OCI-LY3 (cell line): ENCODE results near the gene PRAC2.

Experiments used
- H2AFZ ChIP-seq: fragments of 200-600, 300-600 bp; shearing (Covaris generic); 2 replicates; pipeline ENCODE4 v1.6.0; 2014; ENCODE audit warnings: antibody characterized with exemption, low read depth, low read length
- H3K27ac ChIP-seq: fragments of 200-600, 300-600 bp; sonication (generic); 2 replicates; pipeline ENCODE4 v1.5.1; 2014; ENCODE audit warnings: mild to moderate bottlenecking, low read length, moderate library complexity, mixed read lengths
- H3K27me3 ChIP-seq: fragments of 200-600, 300-600 bp; sonication (generic); 2 replicates; pipeline ENCODE4 v1.6.1; 2014; ENCODE audit warnings: low read depth, low read length, mixed read lengths
- H3K36me3 ChIP-seq: fragments of 200-600, 300-600 bp; sonication (generic); replicated peaks from 2 replicates; pipeline ENCODE3; 2014; ENCODE audit warnings: low read depth, low read length, mixed read lengths
- H3K4me1 ChIP-seq: fragments of 300-600, 200-600 bp; sonication (generic); 2 replicates; pipeline ENCODE4 v1.6.1; 2014; ENCODE audit warnings: low read length, mixed read lengths
- H3K4me2 ChIP-seq: fragments of 200-600, 300-600 bp; sonication (generic); 2 replicates; pipeline ENCODE4 v1.6.1; 2014; ENCODE audit warnings: low read length, mixed read lengths
- H3K4me3 ChIP-seq: fragments of 300-600, 200-600 bp; sonication (generic); 2 replicates; pipeline ENCODE4 v1.5.1; 2014; ENCODE audit warnings: antibody characterized with exemption, mild to moderate bottlenecking, low read length, moderate library complexity
- H3K79me2 ChIP-seq: fragments of 300-600, 200-600 bp; shearing (Covaris generic); 2 replicates; pipeline ENCODE4 v1.6.1; 2014; ENCODE audit warnings: mild to moderate bottlenecking, low read length, mixed read lengths
- H3K9ac ChIP-seq: fragments of 300-600, 200-600 bp; shearing (Covaris generic); 2 replicates; pipeline ENCODE4 v1.6.0; 2014; ENCODE audit warnings: mild to moderate bottlenecking, low read length, moderate library complexity
- H3K9me3 ChIP-seq: fragments of 200-600, 300-600 bp; shearing (Covaris generic); 2 replicates; pipeline ENCODE4 v1.6.1; 2014; ENCODE audit warnings: low read length, mixed read lengths; ENCODE audit not compliant: insufficient read depth
- H4K20me1 ChIP-seq: fragments of 200-600, 300-600 bp; sonication (generic); 2 replicates; pipeline ENCODE4 v1.6.1; 2016; ENCODE audit warnings: low read length, mixed read lengths; ENCODE audit not compliant: insufficient read depth
- EZH2phosphoT487 ChIP-seq: fragments of 200-600 bp; shearing (Covaris generic); IDR thresholded peaks from 2 replicates; pipeline ENCODE4 v1.6.1; 2018; ENCODE audit warnings: antibody characterized with exemption, mixed run types, low read depth
- TF ChIP-seq, protein P1 (sequence below): fragments of 200-600, 300-600 bp; sonication (generic); IDR thresholded peaks from 2 replicates; pipeline ENCODE4 v1.5.1; 2014; ENCODE audit warnings: antibody characterized with exemption, low read length, low read depth

Gene PRAC2

DNA sequence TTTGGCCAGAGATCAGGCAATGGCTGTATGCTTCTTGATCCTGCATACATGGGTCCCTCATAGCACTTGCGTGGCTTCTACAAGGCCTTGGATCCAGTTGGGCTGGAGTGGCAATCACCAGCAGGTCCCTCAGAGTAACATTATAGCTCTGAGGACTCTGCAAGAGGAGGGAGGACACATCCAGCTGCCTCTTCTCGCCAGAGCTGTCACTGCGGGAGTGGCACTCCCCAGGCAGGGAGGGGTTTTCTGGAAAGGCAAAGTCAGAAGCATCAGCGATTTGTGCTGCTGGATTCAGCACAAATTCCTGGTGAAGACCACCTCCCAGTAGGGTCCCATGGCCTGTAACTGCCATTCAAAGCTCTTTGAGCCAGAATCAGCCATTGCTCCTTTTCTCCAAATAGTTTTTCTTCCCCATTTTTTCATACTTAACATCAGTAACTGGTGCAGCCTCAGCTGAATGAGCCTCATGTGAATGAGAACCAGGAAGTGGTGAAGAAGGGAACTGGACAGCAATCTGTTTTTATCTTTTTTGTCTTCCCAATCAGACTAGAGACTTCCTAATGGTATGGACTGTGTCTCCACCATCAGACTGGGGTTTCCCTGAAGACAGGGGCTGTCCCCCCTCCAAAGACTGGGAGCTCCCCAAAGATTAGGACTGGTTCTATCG is 46.2 kb downstream of the PRAC2 start:
- Histone ChIP-seq H3K36me3 (no peaks in the 10 kb centered on the region), H2AFZ (peak overlapping the region; percentile 72)
- no peak for TF ChIP-seq EZH2phosphoT487
- TF ChIP-seq, protein P1, sequence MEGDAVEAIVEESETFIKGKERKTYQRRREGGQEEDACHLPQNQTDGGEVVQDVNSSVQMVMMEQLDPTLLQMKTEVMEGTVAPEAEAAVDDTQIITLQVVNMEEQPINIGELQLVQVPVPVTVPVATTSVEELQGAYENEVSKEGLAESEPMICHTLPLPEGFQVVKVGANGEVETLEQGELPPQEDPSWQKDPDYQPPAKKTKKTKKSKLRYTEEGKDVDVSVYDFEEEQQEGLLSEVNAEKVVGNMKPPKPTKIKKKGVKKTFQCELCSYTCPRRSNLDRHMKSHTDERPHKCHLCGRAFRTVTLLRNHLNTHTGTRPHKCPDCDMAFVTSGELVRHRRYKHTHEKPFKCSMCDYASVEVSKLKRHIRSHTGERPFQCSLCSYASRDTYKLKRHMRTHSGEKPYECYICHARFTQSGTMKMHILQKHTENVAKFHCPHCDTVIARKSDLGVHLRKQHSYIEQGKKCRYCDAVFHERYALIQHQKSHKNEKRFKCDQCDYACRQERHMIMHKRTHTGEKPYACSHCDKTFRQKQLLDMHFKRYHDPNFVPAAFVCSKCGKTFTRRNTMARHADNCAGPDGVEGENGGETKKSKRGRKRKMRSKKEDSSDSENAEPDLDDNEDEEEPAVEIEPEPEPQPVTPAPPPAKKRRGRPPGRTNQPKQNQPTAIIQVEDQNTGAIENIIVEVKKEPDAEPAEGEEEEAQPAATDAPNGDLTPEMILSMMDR: no peak

DNA sequence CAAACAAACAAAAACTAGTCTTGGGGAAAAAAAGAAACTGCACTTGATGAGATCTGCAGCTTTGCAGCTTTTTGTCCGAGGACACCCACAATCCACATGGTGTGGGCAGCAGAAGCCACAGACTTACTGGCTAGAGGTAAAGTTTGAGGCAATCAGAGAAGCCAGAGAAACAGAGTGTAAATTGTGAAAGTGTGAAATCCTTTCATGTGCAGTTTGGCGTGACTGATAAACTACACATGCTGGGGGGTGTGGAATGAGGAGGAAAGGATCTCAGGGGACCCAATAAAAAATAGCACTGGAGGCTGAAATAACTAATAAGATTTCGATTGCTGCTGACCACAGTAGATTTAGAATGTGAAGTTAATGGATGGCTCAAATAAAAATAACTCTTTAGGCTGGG is 48.0 kb downstream of the PRAC2 start:
- Histone ChIP-seq H3K4me2 (no peak overlapping the region), H3K36me3 (no peaks in the 10 kb centered on the region), H3K27ac (no peak overlapping the region)

More for the DNA sequence above, 46.2 kb downstream of the PRAC2 start:
- H4K20me1 ChIP-seq: no peaks in the 10 kb centered on the region
- H3K4me2 ChIP-seq: no peak overlapping the region
- H3K9me3 ChIP-seq: no peaks in the 10 kb centered on the region
- no peak overlapping the region for H3K4me3 ChIP-seq
- no peaks in the 10 kb centered on the region for H3K27me3 ChIP-seq
- H3K27ac ChIP-seq: no peak overlapping the region
- H3K9ac ChIP-seq: no peak overlapping the region
- peaks cover 5% of the 10 kb centered on the region; the same call in 1 of the 2 replicates for H3K4me1 ChIP-seq
- H3K79me2 ChIP-seq: no peaks in the 10 kb centered on the region

DNA sequence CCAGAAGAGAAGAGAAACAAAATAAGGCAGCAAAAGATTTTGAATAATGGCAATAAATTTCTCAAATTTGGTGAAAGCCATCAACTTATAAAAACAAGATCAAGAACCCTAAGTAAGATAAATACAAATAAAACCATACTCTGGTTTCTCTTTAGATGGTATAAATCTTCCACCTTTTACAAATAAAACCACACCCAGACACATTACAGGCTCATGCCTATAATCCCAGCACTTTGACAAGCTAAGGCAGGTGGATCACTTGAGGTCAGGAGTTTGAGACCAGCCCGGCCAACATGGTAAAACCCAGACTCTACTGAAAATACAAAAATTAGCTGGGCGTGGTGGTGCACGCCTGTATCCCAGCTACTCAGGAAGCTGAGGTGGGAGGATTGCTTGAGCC is 50.3 kb downstream of the PRAC2 start:
- H3K9ac ChIP-seq: no peak overlapping the region
- no peak overlapping the region for H3K27ac ChIP-seq
- H2AFZ ChIP-seq: no peak overlapping the region
- peaks cover 5% of the 10 kb centered on the region; the same call in 1 of the 2 replicates for H3K4me1 ChIP-seq
- H3K36me3 ChIP-seq: no peaks in the 10 kb centered on the region
- TF ChIP-seq, protein P1: no peak
- TF ChIP-seq EZH2phosphoT487: no peak
- H3K4me3 ChIP-seq: no peak overlapping the region
- no peaks in the 10 kb centered on the region for H3K79me2 ChIP-seq
- no peaks in the 10 kb centered on the region for H4K20me1 ChIP-seq
- no peak overlapping the region for H3K4me2 ChIP-seq
- H3K27me3 ChIP-seq: no peaks in the 10 kb centered on the region
- no peaks in the 10 kb centered on the region for H3K9me3 ChIP-seq

More for the DNA sequence above, 48.0 kb downstream of the PRAC2 start:
- Histone ChIP-seq H3K4me3 (no peak overlapping the region), H3K4me1 (peaks cover 5% of the 10 kb centered on the region; the same call in 1 of the 2 replicates), H3K9ac (no peak overlapping the region), H2AFZ (no peak overlapping the region), H3K27me3 (no peaks in the 10 kb centered on the region), H3K79me2 (no peaks in the 10 kb centered on the region), H4K20me1 (no peaks in the 10 kb centered on the region), H3K9me3 (no peaks in the 10 kb centered on the region)
- TF ChIP-seq, protein P1: no peak
- no peak for TF ChIP-seq EZH2phosphoT487
